GM10266 (cell line): Measurements from ENCODE around the gene LATS1.

Source experiments
- DNase-seq: peaks from one replicate; pipeline ENCODE4 v3.0.0; 2012; ENCODE audit errors: extremely low spot score
- TF ChIP-seq, protein P1 (sequence below): IDR thresholded peaks from 2 replicates; pipeline ENCODE4 v1.5.1; 2012; ENCODE audit warnings: mild to moderate bottlenecking, low read depth; ENCODE audit not compliant: control insufficient read depth, insufficient read depth; ENCODE audit errors: missing control alignments

Gene LATS1

DNA sequence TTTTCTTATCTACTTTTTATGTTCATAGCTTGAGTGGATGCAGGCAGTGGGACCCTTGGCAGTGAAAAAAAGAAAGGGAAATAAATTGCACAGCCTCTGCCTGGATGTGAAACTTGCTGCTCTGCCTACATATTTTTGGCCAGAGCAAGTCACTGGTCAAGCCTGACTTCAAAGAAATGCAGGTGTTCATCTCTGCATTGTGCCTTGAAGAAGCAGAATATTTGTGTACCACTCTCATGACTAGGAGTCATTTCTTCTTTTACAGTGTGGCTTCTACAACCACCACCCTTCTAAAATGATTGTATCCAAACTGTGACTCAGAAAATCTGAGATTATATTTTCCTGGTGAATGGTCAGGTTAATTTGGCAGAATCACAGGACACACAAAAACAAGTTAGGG, 66.8 kb downstream of the LATS1 start:
- DNase-seq = no peak
- TF ChIP-seq, protein P1, sequence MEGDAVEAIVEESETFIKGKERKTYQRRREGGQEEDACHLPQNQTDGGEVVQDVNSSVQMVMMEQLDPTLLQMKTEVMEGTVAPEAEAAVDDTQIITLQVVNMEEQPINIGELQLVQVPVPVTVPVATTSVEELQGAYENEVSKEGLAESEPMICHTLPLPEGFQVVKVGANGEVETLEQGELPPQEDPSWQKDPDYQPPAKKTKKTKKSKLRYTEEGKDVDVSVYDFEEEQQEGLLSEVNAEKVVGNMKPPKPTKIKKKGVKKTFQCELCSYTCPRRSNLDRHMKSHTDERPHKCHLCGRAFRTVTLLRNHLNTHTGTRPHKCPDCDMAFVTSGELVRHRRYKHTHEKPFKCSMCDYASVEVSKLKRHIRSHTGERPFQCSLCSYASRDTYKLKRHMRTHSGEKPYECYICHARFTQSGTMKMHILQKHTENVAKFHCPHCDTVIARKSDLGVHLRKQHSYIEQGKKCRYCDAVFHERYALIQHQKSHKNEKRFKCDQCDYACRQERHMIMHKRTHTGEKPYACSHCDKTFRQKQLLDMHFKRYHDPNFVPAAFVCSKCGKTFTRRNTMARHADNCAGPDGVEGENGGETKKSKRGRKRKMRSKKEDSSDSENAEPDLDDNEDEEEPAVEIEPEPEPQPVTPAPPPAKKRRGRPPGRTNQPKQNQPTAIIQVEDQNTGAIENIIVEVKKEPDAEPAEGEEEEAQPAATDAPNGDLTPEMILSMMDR = no peak

DNA sequence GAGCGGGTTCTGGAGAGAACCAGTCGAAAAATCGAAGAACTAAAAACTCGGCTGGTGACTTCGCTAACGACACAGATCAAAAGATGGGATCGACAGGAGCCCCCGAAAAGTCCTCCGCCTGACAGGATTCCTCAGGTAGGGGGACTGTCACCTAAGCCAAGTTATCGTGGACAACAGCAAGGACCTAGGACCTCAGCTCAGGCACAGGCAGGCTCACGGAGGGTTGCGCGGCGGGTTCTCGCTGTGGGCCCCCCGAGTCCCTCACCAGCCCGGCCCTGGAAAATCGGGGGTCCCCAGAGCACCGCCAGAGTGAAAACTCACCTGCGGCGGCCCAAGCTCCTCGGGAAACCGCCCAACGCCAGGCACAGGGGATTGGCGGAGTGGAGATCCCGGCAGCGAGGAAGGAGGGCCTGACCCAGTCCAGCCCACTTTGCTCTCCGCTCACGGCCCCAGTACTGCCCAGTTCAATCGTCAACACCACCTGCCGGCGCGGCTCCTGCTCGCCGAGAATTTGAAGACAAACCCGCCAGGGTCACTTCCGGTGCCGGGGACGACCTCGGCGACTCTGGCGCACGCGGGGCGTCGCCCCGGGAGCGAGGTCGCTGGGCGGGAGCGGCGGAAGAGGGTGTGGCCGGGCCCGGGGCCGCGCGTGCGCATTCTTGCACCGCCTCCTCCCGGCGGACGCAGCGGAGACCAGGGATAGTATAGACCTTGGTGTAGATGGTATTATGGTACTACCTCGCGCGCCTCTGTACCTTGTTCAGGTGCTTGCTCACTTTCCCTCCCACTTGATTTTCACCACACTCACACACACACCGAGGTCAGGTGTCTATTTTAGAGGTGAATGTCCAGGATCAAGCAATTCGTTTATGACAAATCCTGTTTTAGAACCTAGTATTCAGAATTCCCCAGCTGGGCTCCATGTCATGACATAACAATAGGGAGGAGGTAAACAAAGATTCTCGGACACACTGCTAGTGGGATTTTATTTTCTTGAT, 69.5 kb downstream of the LATS1 start, which contains the start of gene KATNA1:
Gene KATNA1 (minus strand): TSS at position 567 of the 998 bp plus-strand sequence. CDS start 10,167 bp downstream, outside the sequence.
- peak; percentile 94 for DNase-seq
- TF ChIP-seq, protein P1 = no peak

DNA sequence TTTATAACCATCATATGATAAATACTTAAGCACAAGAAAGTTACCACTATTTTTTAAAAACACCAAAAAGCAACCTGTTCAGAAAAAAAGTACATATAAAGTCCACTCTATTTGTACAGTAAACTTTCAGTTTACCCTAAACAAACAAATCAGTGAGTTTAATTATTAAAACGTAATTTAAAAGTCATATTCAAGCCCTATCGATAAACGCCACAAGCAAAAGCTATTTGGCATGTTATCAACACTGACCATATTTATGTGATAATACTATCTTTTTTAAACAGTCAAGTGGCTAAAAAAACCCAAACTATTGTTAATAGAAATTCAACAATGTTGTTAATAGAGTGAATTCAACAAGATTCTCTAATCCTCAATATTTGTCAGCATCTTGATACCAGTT, 71.3 kb downstream of the LATS1 start:
- TF ChIP-seq, protein P1 = no peak
- DNase-seq = no peak

DNA sequence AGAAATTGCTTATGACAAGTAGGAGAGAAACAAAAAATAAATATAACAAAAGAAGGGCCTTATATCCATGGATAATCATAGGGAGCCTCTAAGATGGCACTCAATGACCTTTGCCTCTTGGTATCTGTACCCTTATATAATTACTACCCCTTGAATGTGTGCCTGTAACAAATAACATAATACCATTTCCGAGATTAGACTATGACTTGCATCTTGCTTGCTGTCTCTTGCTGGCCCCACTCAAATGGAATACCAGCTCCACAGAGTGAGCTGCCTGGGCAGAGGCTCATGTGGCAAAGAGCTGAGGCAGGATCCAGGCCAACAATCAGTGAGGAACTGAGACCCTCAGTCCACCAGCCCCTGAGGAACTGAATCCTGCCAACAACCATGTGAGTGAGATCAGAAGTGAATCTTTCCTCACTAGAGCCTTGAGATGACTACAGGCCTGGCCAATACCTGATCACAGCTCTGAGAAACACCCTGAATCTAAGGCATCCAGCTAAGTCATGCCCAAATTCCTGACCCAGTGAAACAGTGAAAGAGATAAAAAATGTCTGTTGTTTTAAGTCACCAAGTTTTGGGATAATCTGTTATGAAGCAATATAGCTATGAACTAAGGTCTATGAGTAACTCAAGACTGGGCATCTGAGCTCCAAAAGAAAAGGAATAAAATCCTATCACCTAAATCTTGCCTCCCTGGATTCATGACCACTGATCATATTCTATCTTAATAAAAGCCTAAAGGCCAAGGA, 74.9 kb downstream of the LATS1 start:
- TF ChIP-seq, protein P1 = no peak
- DNase-seq = no peak

DNA sequence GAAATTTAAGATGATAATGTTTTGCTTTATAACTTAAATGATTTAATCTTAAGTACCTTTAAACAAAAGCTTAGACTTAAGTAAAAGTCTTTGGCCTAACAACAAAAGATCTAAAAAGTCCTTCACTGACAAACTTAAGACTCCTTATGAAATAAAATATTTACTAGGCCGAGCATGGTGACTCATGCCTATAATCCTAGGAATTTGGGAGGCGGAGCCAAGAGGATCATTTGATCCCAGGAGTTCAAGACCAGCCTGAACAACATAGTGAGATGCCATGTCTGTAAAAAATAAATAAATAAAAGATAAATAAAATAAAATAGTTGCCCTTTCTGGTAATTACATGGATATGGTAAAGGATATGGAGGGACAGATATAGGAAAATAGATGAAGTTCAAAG, 81.8 kb downstream of the LATS1 start:
- no peak for DNase-seq
- TF ChIP-seq, protein P1 = no peak

DNA sequence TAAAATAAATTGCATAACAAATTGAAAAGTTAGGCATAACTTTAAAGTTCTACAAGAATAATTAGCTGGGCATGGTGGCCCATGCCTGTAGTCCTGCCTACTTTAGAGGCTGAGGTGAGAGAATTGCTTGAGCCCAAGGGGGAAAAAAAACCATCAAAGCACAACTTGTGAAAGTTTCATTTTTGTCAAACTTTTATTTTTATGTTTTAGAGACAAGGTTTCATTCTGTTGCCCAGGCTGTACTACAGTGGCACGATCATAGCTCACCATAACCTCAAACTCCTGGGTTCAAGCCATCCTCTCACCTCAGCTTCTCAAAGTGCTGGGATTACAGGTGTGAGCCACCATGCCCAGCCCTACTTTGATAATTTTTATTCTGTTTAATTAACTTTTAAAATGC, 83.6 kb downstream of the LATS1 start:
- TF ChIP-seq, protein P1 = no peak
- DNase-seq = no peak
